ENCODE results near the gene PTPRD.

Gene PTPRD

DNA sequence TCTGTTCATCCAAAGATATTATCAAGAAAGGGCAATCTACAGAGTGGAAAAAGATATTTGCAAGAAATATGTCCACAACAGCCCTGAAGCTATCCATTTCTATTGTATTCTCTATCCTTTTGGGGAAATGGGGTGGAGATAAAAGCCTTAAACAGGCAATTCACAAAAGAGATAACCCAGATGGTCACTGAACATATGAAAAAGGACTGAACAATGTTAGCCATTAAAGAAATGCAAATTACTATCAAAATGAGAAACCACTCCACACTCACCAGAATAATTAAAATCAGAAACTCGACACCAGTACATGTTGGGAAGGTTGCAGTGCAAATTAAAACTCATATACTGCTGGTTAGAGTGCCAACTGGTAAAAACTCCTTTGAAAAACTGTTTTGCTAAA is 1858.1 kb downstream of the PTPRD start:
- H3K9me2 ChIP-seq (replicated peaks; ENCODE audit: low read depth, low read length) = no peaks in the 10 kb centered on the region
- H3K79me2 ChIP-seq (ENCODE audit: insufficient read depth, low read length) = peaks cover 94% of the 10 kb centered on the region
- no peak overlapping the region for H3K9ac ChIP-seq (ENCODE audit: low read depth, low read length, poor library complexity, severe bottlenecking)
- H2AFZ ChIP-seq (ENCODE audit: low read length) = no peak overlapping the region
- TF ChIP-seq EZH2phosphoT487 (IDR thresholded peaks at IDR 0.05; ENCODE audit: borderline replicate concordance) = no peak
- TF ChIP-seq, protein P1, sequence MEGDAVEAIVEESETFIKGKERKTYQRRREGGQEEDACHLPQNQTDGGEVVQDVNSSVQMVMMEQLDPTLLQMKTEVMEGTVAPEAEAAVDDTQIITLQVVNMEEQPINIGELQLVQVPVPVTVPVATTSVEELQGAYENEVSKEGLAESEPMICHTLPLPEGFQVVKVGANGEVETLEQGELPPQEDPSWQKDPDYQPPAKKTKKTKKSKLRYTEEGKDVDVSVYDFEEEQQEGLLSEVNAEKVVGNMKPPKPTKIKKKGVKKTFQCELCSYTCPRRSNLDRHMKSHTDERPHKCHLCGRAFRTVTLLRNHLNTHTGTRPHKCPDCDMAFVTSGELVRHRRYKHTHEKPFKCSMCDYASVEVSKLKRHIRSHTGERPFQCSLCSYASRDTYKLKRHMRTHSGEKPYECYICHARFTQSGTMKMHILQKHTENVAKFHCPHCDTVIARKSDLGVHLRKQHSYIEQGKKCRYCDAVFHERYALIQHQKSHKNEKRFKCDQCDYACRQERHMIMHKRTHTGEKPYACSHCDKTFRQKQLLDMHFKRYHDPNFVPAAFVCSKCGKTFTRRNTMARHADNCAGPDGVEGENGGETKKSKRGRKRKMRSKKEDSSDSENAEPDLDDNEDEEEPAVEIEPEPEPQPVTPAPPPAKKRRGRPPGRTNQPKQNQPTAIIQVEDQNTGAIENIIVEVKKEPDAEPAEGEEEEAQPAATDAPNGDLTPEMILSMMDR (conservative IDR thresholded peaks at IDR 0.05; ENCODE audit: low read length) = no peak
- no peaks in the 10 kb centered on the region for H3K27me3 ChIP-seq (ENCODE audit: insufficient read depth, low read length, poor library complexity, severe bottlenecking)
- peaks cover 33% of the 10 kb centered on the region for H3K4me1 ChIP-seq (ENCODE audit: insufficient read depth, low read length, poor library complexity, severe bottlenecking)
- peaks cover 3% of the 10 kb centered on the region; the same call in 1 of the 2 replicates for H3F3A ChIP-seq (ENCODE audit: low read depth)
- H4K20me1 ChIP-seq (ENCODE audit: insufficient read depth, low read length, poor library complexity, severe bottlenecking) = peaks cover 20% of the 10 kb centered on the region
- no peaks in the 10 kb centered on the region for H3K9me3 ChIP-seq (ENCODE audit: insufficient read depth, low read depth, low read length)
- H3K4me2 ChIP-seq (ENCODE audit: low read depth, low read length, poor library complexity, severe bottlenecking) = peak overlapping the region; percentile 4
- no peak overlapping the region for H3K4me3 ChIP-seq (ENCODE audit: low read length, poor library complexity, severe bottlenecking)
- H3K36me3 ChIP-seq (ENCODE audit: insufficient read depth, low read length) = no peaks in the 10 kb centered on the region

DNA sequence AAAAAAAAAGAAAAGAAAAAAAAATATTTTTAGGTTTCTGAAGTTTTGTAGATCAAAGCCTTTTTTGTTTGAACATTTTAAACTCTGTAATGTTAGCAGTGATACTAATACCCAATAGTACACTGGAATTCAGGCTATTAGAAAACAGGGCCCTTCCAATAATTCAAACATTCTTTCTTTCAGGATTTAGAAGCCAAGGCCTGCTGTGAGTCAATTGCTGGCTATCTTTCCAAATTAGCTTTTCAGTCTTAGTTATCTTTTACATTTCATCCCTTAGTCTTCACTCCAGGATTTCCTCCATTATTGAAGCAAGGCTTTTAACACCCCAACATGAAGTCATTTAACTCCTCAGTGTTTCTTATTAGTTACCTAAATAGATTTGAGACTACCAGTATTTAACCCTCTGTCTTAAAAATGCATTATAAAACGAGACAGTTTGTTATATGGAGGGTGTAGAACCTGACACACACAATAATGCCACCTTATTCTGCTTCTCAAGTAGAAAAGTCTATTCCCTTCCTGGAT is 1861.3 kb downstream of the PTPRD start:
- TF ChIP-seq, protein P1 (conservative IDR thresholded peaks at IDR 0.05; ENCODE audit: low read length) = no peak
- TF ChIP-seq EZH2phosphoT487 (IDR thresholded peaks at IDR 0.05; ENCODE audit: borderline replicate concordance) = no peak
- peaks cover 41% of the 10 kb centered on the region for H3K4me1 ChIP-seq (ENCODE audit: insufficient read depth, low read length, poor library complexity, severe bottlenecking)
- no peaks in the 10 kb centered on the region for H3K9me2 ChIP-seq (replicated peaks; ENCODE audit: low read depth, low read length)
- peak overlapping the region; percentile 67 for H3K4me2 ChIP-seq (ENCODE audit: low read depth, low read length, poor library complexity, severe bottlenecking)
- H4K20me1 ChIP-seq (ENCODE audit: insufficient read depth, low read length, poor library complexity, severe bottlenecking) = peaks cover 18% of the 10 kb centered on the region
- H2AFZ ChIP-seq (ENCODE audit: low read length) = no peak overlapping the region
- no peaks in the 10 kb centered on the region for H3K9me3 ChIP-seq (ENCODE audit: insufficient read depth, low read depth, low read length)
- peaks cover 90% of the 10 kb centered on the region for H3K79me2 ChIP-seq (ENCODE audit: insufficient read depth, low read length)
- H3K4me3 ChIP-seq (ENCODE audit: low read length, poor library complexity, severe bottlenecking) = peak overlapping the region; percentile 14
- H3K9ac ChIP-seq (ENCODE audit: low read depth, low read length, poor library complexity, severe bottlenecking) = peak overlapping the region; percentile 66
- no peaks in the 10 kb centered on the region; the same call in 1 of the 2 replicates for H3K36me3 ChIP-seq (ENCODE audit: insufficient read depth, low read length)
- H3K27me3 ChIP-seq (ENCODE audit: insufficient read depth, low read length, poor library complexity, severe bottlenecking) = no peaks in the 10 kb centered on the region
- H3F3A ChIP-seq (ENCODE audit: low read depth) = no peaks in the 10 kb centered on the region

DNA sequence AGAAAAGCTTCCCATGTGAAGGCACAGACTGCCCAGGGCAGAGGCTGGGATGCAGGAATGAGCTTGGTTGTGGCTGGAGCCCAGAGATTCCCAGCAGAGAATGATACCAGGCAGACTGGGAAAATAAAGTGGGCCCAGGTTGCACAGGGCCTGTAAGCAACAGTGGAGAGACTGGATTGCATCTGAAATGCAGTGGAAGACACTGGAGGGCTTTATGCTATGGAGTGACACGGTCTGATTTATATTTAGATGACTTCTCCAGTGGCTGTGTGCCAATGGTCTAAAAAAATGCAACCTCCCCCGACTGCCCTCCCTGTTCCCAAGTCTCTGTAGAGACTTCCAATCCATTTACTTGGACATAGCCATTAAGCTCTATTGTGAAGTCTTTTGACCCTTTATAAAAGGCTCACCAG is 1862.2 kb downstream of the PTPRD start:
- Histone ChIP-seq H3K79me2 (ENCODE audit: insufficient read depth, low read length) (peaks cover 90% of the 10 kb centered on the region), H3K4me3 (ENCODE audit: low read length, poor library complexity, severe bottlenecking) (no peak overlapping the region), H3K4me2 (ENCODE audit: low read depth, low read length, poor library complexity, severe bottlenecking) (no peak overlapping the region), H3K9me3 (ENCODE audit: insufficient read depth, low read depth, low read length) (no peaks in the 10 kb centered on the region), H3K4me1 (ENCODE audit: insufficient read depth, low read length, poor library complexity, severe bottlenecking) (peaks cover 49% of the 10 kb centered on the region), H3K36me3 (ENCODE audit: insufficient read depth, low read length) (no peaks in the 10 kb centered on the region; the same call in 1 of the 2 replicates), H4K20me1 (ENCODE audit: insufficient read depth, low read length, poor library complexity, severe bottlenecking) (peaks cover 26% of the 10 kb centered on the region), H3K9ac (ENCODE audit: low read depth, low read length, poor library complexity, severe bottlenecking) (no peak overlapping the region), H3F3A (ENCODE audit: low read depth) (no peaks in the 10 kb centered on the region), H3K27me3 (ENCODE audit: insufficient read depth, low read length, poor library complexity, severe bottlenecking) (no peaks in the 10 kb centered on the region), H3K9me2 (replicated peaks; ENCODE audit: low read depth, low read length) (no peaks in the 10 kb centered on the region), H2AFZ (ENCODE audit: low read length) (no peak overlapping the region)
- no peak for TF ChIP-seq EZH2phosphoT487 (IDR thresholded peaks at IDR 0.05; ENCODE audit: borderline replicate concordance)
- TF ChIP-seq, protein P1 (conservative IDR thresholded peaks at IDR 0.05; ENCODE audit: low read length) = no peak

All from Loucy (cell line).